GM18508 (cell line): ENCODE results near the gene IGIP.
"Not testable (repeated sequence)": the region's sequence is repeated elsewhere in the genome, so short reads cannot be mapped to it uniquely, and the experiment has no call there.

Source experiments
- ATAC-seq: cut with Tn5 transposase; IDR thresholded peaks from one replicate; pipeline ENCODE4 v1.9.1; 2021; ENCODE audit warnings: moderate number of reproducible peaks; ENCODE audit not compliant: insufficient read depth, unreplicated experiment

IGIP gene

DNA sequence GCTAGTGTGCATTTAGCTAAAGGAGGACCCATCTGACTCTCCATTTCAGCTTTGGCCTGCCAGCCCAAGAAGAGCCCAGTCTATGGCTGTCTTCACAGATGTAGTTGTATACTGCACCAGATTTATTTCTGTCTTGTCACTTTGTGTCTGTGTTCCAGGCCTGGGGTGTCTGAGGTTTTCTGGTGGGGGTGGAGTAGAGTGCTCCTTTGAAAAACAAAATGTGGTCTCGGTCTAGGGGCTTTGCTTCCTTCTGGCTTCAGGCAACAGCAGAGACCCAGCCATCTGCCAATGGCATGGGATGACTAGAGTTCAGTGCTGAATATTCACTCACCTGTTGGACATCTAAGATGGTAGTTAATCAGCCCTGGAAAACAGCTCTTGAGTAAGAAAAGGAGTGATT, 10.9 kb downstream of the IGIP start:
- ATAC-seq = no peak

DNA sequence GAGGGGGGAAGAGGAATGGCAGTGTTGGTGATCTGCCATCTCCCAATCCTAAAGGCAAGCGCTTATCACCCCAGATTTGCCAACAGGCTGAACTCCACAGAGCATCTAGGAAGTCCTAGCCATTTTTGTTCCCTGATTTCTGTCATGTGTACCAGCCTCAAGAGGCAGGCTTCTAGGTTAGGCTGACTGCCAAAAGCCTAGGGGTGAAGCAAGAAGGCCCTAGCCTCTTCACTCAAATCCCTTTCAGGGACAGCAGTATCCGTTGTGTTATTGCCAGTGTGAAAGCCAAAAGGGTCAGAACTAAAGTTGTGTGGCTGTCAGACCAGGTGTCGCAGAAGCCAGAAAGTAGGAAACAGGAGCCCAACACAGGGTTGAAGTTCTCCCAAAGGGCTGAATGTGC, 14.7 kb downstream of the IGIP start:
- no peak for ATAC-seq

DNA sequence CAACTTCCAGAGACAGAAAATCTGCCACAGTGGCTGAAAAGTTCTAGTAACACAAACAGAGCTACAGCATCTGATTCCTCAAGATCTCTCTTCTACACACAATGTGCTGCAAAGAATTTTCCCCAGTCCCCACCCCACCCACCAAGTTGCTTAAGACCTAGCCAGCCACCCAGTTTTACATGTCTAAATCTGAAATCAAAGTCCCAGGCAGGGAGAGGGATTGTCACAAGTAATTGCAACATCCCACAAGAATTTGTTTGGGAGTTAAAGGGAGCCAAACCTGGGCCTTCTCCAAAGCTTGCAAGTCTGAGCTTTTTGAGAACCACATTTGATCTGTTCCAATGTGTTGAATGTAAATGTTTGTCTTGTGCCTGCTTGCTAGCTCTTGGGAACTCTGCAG, 15.5 kb downstream of the IGIP start:
- no peak for ATAC-seq

DNA sequence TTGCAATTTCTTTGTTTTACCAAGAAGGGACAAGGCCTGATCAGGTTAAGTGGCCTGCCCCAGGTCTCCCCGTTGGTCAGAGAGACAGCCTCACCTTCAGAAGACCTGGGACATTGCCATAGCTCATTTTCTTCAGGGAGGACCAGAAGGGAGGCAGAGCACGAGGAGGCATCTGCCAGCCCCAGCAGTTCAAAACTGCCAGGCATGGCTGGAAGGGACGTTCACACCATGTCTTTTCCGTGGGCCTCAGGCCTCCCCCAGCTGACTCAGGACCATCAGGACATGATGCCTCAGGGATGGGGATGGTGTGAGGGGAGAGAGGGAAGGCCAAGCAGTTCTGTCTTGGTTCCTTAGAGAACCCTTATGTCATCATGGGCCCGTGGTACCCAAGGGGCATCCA, 16.5 kb downstream of the IGIP start:
- no peak for ATAC-seq

DNA sequence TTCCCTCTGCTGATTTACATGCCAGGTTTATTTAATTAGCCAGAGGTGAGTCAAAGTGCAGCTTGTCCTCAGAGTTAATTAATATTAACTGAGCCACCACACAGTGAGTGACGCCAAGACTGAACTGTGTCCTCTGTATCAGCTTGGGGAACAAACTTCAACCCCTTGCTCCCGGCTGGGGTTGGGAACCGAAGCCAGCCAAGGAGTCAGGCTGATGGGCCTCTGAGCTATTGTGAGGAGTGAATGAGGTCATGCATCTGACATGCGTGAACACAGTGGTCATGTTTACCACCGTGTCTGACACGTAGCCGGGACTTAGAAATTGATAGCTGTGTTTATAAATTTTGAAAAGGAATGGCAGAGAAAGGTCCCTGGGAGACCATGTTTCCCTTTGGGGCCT, 17.1 kb downstream of the IGIP start:
- no peak for ATAC-seq

DNA sequence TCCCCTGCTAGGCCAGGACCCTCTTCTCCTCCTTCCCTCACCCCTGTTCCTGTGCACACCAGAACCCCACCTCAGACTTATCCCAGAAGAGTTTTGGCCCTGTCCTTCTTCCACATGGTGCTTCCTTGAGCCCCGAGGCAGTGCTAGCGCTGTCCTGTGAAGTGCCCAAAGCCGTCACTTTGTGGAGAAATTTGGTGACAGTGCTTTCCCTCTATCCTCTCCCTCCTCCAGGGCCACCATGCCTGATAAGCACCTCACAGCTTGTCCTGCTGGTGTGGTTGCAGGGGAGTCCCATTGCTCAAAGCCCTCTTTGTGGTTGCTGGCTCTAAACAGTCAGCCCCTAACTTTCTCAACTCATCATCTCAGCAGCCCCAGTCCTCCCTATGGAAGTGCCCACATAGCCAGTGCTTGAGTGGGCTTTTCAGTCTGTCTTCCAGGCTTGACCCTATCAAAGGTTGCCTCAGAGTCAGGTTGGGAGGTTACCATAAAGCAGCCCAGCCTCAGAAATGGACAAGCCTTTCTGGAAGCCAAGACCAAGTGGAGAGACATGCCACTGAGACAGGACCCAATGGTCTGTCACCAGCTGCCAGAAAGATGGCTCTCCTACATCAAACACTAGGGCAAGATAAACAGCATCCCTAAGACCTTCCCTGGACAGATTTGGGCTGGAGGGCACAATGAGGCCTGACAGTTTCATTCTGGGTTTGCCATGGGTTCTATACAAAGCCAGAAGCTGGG, 18.0 kb downstream of the IGIP start:
- no peak for ATAC-seq

DNA sequence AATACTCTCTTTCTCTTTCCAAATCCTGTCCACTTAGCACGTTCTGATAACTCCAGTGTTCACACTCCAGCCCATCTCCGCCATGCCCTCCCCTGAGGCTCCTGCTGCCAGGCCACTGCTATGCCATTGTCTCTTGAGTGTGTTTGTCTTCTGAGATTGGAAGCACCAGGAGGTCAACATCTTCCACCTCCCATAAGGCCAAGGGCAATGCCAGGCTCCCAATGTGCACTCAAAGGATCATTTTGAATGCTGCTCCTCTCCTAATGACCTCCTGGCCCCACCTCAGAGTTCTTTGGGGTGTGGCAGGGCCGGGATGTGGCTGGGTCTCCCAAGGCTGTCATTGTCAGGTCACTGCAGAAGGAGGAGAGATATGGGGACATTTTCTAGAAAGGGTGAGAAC, 19.5 kb downstream of the IGIP start:
- no peak for ATAC-seq

DNA sequence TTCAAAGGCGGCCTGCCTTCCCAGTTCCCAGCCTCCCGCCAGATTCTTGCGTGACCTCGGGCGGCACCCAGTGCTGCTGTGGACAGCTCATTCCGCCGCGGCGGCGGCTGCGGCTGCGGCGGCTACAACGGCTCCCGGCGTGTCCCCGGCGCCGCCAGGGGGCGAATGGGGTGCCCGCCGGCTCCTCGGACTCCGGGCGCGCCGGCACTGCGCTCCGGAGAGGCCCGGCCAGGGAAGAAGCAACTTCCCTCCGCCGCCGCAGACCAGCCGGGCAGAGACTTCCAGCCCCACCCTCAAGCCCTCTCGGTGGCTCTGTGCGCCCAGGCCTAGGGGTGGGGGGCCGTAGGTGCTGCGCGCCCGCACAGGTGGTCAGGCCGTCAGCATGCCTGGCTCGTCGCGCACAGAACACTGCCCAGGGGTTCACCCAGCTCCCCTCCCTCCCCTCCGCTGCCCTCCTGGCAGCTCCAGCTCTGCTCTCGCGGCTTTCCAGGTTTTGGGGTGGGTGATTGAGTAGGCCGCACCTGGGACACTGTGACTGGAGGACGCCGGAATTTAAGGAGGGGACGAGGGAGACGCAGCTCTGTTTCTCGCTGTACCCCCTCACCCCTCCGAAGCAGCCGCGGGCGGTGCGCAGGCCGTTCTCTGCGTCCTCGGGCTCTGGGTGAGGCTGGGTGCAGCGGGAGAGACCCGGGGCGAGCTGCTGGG, 20.2 kb downstream of the IGIP start:
- ATAC-seq = no peak

DNA sequence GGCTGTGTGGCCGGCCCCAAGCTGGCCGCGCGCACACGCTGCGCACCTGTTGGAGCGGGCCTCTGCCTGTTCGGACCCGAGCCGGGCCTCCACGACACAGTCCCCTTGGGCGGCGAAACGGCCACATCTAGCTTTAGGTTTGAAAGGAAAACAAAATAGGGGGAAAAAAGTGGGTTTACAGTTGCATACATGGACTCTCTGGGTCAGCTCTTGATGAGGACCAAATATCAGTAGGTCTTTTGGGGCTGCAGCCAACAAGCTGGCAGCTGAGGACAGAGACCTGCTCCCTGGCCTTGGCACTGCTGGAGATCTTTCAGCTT, 20.7 kb downstream of the IGIP start:
- ATAC-seq = no peak

DNA sequence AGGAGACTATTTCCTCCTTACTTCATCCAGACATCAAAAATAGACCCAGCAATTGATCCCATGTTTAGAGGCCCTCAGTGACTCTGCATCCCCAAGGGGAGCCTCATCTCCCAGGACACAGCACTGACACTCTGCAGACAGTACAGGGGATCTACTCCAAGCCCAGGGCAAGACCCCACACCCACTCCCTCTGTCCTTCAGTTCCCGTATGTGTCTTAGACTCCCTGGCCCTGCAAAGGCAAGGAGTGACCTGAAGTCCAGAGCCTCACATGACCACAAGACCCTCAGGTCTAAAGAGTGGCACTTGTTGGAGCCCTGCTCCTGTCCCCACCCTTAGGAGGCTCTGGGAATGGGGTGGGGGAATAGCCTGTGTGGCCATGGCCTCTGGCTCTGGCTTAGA, 21.7 kb downstream of the IGIP start:
- no peak for ATAC-seq

DNA sequence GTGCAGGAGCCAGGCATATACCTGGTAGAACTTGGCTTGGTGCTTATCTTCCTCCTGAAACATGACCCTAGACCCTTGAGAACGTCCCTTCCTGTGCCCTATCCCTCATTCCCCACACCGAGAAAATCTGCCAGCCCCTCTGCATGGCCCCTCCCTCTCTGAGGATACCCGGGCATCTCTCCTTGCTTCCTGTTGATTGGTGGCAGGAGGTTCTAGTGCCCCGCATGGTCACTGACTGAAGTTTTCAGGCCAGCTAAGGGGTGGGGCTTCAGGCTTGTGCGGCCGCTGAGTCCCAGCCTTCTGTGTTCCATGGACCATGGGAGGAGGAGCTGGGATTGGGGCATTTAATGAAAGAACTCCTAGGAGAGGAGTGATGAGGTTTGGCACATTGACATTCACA, 22.8 kb downstream of the IGIP start:
- ATAC-seq = no peak

DNA sequence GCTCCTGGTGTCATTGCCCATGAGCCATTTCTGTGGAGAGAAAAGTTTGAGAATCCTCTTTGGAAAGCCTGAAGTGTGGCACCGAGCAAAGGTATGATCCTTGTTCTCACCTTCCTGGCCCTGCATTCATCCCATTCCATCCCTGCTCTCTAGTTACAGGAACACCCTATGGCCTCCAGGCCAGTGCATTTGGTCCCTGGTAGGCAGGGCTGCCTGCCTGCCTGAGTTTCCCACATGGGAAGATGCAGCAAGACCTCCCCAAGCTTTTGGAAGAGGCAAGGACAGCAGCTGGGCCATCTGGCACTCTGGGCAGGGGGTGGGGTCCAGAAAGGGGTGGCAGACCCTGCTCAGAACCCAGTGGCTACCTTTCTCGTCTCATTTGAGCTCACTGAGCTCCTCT, 24.5 kb downstream of the IGIP start:
- ATAC-seq = no peak

DNA sequence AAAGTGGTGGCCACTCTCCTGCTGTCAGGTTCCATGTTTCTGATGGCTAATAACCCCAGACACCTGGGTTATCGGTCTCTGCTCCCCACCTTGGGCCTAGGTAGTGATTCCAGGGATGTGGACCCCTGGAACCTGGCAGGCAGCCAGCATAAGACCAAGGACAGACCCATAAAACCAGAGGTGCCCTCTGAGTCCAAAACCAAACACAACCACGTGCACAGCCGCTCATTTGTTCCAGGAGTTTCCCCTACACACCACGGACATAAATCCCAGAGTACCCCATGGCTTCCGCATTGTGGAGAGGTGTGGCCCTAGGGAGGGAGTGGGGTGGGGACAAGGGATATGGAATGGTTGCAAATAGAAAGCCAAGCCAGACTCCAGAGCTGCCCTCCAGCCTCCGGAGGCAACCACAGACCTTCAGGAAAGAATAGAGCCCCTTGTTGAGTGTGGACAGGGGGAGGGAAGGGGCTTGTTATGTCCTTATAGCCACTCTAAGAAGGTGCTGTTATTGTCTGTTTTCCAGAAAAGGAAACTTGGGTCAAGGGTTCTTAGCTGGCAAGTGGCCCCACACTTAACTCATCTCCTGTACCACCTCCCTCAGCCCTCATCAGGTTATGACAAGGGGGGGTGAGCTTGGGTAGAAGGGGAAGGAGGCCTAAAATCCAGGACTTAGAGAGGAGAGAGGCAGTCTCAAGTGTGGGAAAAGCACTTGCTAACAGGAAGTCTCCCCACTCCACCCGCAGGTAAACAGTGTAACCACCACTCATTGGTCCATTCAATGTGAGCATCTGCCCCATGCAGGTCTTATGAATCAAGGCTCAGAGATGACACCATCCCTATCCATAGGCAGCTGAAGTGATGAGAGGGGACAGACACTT, 25.6 kb downstream of the IGIP start:
- ATAC-seq = no peak

DNA sequence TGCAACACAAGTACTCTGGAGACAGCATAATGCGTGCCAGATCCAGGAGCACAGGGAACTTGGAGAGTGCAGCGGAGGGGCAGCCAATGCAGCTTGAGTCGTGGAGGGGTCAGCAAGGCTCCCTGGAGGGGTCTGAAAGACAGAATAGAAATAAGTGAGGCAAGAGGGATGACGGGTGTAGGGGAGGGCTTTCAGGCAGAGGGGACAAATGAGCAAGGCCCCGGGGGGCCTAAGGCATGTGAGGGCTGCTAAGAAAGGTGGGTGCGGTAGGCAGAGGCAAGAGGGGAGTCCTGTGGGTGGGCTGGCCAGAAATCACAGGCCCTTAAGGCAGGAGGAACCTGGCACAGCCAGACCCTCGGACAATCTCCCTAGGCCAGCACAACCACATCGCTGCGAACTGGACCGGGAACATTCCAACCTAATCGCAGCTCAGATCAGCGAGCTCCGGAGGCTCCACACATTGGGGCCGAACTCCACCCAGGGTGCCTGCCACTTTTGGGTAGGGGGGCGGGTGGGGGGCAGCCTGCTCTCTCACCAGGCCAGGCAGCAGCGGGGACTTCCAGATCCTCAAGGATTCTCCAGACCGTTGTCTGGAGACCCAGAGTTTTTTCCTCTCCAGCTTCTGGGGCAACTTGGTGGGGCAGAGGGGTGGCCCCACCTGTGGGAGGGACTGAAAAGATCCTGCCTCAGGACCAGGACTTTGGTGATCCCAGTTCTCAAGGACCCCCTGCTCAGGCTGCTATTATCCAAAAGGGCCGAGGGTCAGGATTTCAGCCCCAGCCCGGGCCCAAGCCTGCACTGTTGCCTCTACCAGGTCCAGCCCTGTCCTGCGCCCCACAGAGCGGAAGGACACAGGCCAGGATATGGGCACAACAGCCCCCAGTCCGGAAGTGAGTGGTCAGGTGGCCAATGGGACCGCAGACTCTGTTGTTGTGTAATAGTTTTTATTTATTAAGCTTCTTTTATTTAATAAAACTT, 26.6 kb downstream of the IGIP start:
- ATAC-seq = no peak

DNA sequence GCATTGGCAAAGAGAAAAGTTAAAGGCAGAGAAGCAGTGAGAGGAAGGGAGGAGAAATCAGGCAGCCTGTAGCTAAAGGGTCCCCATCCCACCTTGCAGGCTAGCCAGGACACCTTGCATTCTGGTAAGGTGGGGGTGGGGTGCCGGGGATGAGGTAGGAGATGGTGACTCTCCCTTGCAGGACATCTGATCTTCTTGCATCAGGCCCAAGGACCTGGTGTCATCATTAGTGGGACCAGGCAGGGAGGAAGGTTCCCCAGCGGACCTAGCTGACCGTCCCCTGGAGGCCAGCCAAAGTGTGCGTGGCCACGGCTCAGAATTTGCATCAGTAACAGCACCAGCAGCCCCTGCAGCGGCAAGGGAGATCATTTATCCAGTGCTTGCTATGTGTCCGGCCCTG, 27.5 kb downstream of the IGIP start:
- no peak for ATAC-seq

DNA sequence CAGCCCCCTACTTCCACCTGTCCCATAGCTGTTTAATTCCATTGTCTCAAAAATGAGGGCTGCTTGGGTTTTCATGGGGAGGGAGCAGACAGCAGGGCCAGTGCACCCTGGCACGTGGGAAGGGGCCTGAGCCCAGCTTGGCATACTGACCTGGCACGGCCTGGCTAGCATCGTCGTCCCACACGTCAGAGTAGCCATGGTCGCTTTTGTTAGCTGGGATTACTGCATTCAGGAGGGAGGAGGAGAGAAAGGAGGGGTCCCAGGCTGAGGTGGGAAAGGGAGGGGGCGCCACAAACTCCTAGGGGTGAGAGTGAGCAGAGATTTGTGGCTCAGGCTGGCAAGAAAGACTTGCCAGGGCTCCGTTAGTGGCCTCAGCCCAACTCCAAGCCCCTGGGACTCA, 28.2 kb downstream of the IGIP start:
- no peak for ATAC-seq

DNA sequence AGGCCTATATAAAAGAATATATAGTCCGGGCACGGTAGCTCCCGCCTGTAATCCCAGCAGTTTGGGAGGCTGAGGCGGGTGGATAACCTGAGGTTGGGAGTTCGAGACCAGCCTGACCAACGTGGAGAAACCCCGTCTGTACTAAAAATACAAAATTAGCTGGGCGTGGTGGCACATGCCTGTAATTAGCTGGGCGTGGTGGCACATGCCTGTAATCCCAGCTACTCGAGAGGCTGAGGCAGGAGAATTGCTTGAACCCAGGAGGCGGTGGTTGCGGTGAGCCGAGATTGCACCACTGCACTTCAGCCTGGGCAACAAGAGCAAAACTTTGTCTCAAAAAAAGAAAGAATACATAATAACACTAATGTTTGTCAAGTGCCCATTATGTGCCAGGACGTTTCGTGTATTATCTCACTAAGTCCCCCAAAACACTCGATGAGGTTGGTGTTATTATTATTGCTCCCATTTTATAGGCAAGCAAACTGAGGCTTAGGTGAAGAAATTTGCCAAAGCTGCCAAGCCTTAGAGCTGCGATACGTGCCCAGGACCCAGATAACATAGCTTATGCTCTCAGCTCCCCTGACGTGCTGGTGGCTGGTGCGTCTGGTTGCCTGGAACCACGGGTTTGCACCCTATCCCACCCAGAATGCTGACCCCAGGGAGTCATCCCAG, 29.1 kb downstream of the IGIP start:
- not testable (repeated sequence) for ATAC-seq

DNA sequence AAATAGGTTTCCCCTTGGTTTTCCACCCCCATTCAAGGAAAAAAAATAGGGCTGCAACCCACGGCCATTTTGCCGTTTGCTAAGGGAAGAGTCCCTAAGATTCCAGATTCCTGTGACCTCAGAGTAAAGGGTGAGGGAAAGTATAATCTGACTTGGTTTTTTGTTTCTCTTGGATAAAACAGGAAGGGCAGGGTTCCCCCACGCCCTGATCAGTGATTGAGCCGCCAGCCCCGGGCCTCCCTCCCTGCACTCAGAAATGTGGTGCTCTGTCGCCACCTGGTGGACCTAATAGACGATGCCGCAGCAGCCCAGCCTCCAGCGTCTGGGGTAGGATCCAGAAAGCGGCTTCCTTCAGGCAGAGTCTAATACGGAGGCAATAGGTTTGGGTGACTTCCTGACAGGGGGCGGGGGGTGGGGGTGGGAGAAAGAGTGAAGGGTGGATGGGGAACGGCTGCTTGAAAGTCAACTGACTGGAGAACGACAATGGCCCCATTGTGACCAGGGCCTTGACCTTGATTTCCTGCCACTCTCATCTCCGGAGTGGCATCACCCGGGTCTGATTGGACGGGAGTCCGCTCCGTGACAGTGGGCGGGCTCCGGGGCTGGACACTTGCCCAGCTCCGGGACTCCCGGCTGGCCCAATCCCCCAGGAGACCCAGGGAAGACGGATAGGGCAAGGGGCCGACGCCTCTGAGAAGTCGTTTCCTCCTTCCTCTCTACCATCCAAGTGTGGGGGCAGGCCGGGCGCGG, 31.5 kb downstream of the IGIP start:
- ATAC-seq = peak; percentile 71
